OCI-LY7 (cell line): ENCODE results near the gene TCEA3. TPM values are rescaled to one million over a fixed set of nuclear protein-coding genes. Genes with fewer than 3 reads are reported as not detected.

Experiments used
- BruUV-seq: library from RNA; stranded (reverse); fragments of 400-500 nt; replicated peaks from 2 replicates; lab custom pipeline; 2021; lab: Mats Ljungman, UMichigan
- CTCF ChIA-PET: fragments of 300-600 bp; sonication (Branson Sonifier 250); formaldehyde crosslinking; loops from one replicate; lab custom pipeline; 2022; ENCODE audit warnings: antibody characterized with exemption; ENCODE audit not compliant: unreplicated experiment; lab: Charles Lee
- POLR2A ChIA-PET: fragments of 300-600 bp; sonication (Branson Sonifier 250); formaldehyde crosslinking; loops from one replicate; lab custom pipeline; 2022; ENCODE audit warnings: antibody characterized with exemption; lab: Charles Lee
- DNase-seq: peaks from one replicate; pipeline ENCODE4 v3.0.0-alpha.2; 2015; ENCODE audit warnings: low spot score
- H2AFZ ChIP-seq: fragments of 200-600 bp; sonication (generic), shearing (Covaris generic); 2 replicates; pipeline ENCODE4 v1.6.1; 2014; ENCODE audit warnings: mild to moderate bottlenecking, antibody characterized with exemption, low read length, moderate library complexity
- H3K27ac ChIP-seq: fragments of 200-600 bp; sonication (generic); 2 replicates; pipeline ENCODE4 v1.5.1; 2014; ENCODE audit warnings: mixed run types, low read depth, mild to moderate bottlenecking, moderate library complexity, low read length, inconsistent platforms; ENCODE audit not compliant: poor library complexity, severe bottlenecking
- H3K36me3 ChIP-seq: fragments of 200-600 bp; sonication (generic); 2 replicates; pipeline ENCODE4 v1.6.1; 2014; ENCODE audit warnings: mild to moderate bottlenecking, antibody characterized with exemption, low read length, moderate library complexity, mixed read lengths; ENCODE audit not compliant: insufficient read depth
- H3K4me1 ChIP-seq: fragments of 200-600 bp; sonication (generic); 2 replicates; pipeline ENCODE4 v1.5.1; 2014; ENCODE audit warnings: mild to moderate bottlenecking, low read length; ENCODE audit not compliant: insufficient read depth, poor library complexity, severe bottlenecking
- H3K4me2 ChIP-seq: fragments of 200-600 bp; sonication (generic); 2 replicates; pipeline ENCODE4 v1.6.1; 2014; ENCODE audit warnings: mild to moderate bottlenecking, low read length
- H3K4me3 ChIP-seq: fragments of 200-600 bp; sonication (generic); 2 replicates; pipeline ENCODE4 v1.5.1; 2014; ENCODE audit warnings: mild to moderate bottlenecking, low read depth, low read length; ENCODE audit not compliant: poor library complexity, severe bottlenecking
- H3K79me2 ChIP-seq: fragments of 200-600 bp; sonication (generic); 2 replicates; pipeline ENCODE4 v1.6.1; 2016; ENCODE audit warnings: low read depth, mild to moderate bottlenecking, low read length, moderate library complexity, mixed read lengths; ENCODE audit not compliant: insufficient read depth
- H3K9me2 ChIP-seq: fragments of 200-600 bp; sonication (generic); 2 replicates; pipeline ENCODE4 v1.6.1; 2016; ENCODE audit warnings: mild to moderate bottlenecking, low read length, mixed read lengths; ENCODE audit not compliant: insufficient read depth
- H3K9me3 ChIP-seq: fragments of 200-600 bp; sonication (generic); 2 replicates; pipeline ENCODE4 v1.6.1; 2014; ENCODE audit warnings: mild to moderate bottlenecking, mixed run types, low read length, mixed read lengths
- H4K20me1 ChIP-seq: fragments of 200-600 bp; sonication (generic); 2 replicates; pipeline ENCODE4 v1.6.1; 2014; ENCODE audit warnings: mild to moderate bottlenecking, antibody characterized with exemption, low read length, moderate library complexity, mixed read lengths; ENCODE audit not compliant: insufficient read depth
- EZH2phosphoT487 ChIP-seq: fragments of 200-600 bp; sonication (generic); IDR thresholded peaks from 2 replicates; pipeline ENCODE4 v1.6.1; 2018; ENCODE audit warnings: low read depth, borderline replicate concordance, mild to moderate bottlenecking, mixed run types, antibody characterized with exemption, low read length, moderate library complexity, mixed read lengths
- intact Hi-C: fragments of 100-400 bp; cut with micrococcal nuclease; formaldehyde crosslinking; loops from one replicate; pipeline ENCODE4 v1.10.0; 2022; ENCODE audit not compliant: unreplicated experiment
- total RNA-seq, 2 experiments: library from RNA; depleted of rRNA in 1 of 2; stranded (reverse); fragments of >200 nt in 1 of 2; shearing (Covaris generic) in 1 of 2; gene quantifications; 2 replicates each; pipeline ENCODE4 v1.2.3, GENCODE V29; 2014 to 2022
- TF ChIP-seq, protein P1 (sequence below): fragments of 200-600 bp; sonication (generic); conservative IDR thresholded peaks from 2 replicates; pipeline ENCODE4 v1.5.1; 2014; ENCODE audit warnings: mild to moderate bottlenecking, antibody characterized with exemption, low read length, moderate library complexity, mixed read lengths

Gene TCEA3
- total RNA-seq, 2 experiments from 2014 or later = not detected

- no peaks in the 10 kb centered on the region for H3K9me2 ChIP-seq
- no peaks in the 10 kb centered on the region for H3K9me3 ChIP-seq
- intact Hi-C loops = loop anchor here (5.0 kb wide), 3 partner anchors 185 to 615 kb away; partner anchors contain the start of genes PNRC2 and RPL11
- H3K27ac ChIP-seq = peak overlapping the region; percentile 71
- TF ChIP-seq, protein P1, sequence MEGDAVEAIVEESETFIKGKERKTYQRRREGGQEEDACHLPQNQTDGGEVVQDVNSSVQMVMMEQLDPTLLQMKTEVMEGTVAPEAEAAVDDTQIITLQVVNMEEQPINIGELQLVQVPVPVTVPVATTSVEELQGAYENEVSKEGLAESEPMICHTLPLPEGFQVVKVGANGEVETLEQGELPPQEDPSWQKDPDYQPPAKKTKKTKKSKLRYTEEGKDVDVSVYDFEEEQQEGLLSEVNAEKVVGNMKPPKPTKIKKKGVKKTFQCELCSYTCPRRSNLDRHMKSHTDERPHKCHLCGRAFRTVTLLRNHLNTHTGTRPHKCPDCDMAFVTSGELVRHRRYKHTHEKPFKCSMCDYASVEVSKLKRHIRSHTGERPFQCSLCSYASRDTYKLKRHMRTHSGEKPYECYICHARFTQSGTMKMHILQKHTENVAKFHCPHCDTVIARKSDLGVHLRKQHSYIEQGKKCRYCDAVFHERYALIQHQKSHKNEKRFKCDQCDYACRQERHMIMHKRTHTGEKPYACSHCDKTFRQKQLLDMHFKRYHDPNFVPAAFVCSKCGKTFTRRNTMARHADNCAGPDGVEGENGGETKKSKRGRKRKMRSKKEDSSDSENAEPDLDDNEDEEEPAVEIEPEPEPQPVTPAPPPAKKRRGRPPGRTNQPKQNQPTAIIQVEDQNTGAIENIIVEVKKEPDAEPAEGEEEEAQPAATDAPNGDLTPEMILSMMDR = no peak
- TF ChIP-seq EZH2phosphoT487 = no peak
- no peak overlapping the region for H2AFZ ChIP-seq
- peak; percentile 17 for DNase-seq
- H3K4me3 ChIP-seq = peak overlapping the region; percentile 94
- no TSS peak for BruUV-seq
- H3K79me2 ChIP-seq = peaks cover 70% of the 10 kb centered on the region
- CTCF ChIA-PET = no interaction called here
- POLR2A ChIA-PET = interaction anchor here (0.6 kb wide), 2 partner anchors 106 to 277 kb away, joined by 3 to 5 read pairs; no protein-coding TSS in a partner anchor
- H3K4me1 ChIP-seq = peaks cover 43% of the 10 kb centered on the region
- peak overlapping the region; percentile 94 for H3K4me2 ChIP-seq
- H4K20me1 ChIP-seq = peaks cover 55% of the 10 kb centered on the region
- peaks cover 67% of the 10 kb centered on the region for H3K36me3 ChIP-seq
Observed at GRCh38 chr1:23341931-23342692, 82.4 kb downstream of the TCEA3 start.

DNA sequence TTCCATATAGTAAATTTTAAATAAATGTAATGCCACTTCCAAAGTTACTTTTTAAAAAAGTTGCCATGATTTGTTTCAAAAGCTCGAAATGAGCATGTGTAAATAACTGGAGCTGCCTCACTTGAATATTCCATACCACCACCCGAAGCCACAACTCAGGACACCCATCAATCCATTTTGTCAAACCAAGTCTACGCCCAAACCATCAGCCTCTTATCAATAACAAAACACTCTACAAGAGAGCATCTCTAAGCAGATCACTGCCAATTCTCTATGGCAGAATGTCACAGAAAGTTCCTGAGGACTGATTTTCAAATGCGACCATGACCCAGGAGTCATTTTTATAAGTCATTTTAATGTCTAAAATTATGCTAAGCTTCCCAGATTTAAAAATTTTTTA, 84.9 kb downstream of the TCEA3 start:
- Histone ChIP-seq H2AFZ (no peak overlapping the region), H3K79me2 (peaks cover 91% of the 10 kb centered on the region), H3K9me2 (no peaks in the 10 kb centered on the region), H3K27ac (no peak overlapping the region), H3K9me3 (no peaks in the 10 kb centered on the region), H4K20me1 (peaks cover 56% of the 10 kb centered on the region), H3K4me1 (peaks cover 36% of the 10 kb centered on the region), H3K4me2 (peak overlapping the region; percentile 94), H3K36me3 (peaks cover 91% of the 10 kb centered on the region), H3K4me3 (peak overlapping the region; percentile 94)
- POLR2A ChIA-PET = interaction anchor here (0.6 to 1.5 kb wide), 5 partner anchors 20 to 406 kb away, joined by 3 to 5 read pairs (median 4); no protein-coding TSS in a partner anchor
- TF ChIP-seq, protein P1 = no peak
- no peak for TF ChIP-seq EZH2phosphoT487
- intact Hi-C loops = loop anchor here (5.0 to 10.0 kb wide), 4 partner anchors 65 to 618 kb away; partner anchors contain the start of genes PNRC2 and RPL11
- no TSS peak for BruUV-seq
- CTCF ChIA-PET = no interaction called here
- DNase-seq = no peak

DNA sequence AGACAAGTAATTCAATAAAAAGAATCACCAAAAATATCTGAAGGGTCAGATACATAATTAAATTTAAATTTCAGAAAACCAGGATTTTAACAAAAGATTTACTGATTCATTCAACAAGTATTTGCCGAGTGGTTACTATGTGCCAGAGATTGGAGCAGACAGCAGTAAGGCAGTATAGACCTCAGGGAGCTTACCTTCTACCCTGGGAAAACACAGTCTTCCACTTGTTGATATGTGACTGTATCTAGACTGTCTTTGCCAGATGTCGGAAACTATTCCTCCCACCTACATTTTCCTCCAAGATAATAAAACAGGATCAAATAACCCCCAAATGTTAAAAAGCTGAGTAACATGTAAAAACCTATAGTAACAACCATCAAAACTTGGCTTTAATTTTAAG, 86.7 kb downstream of the TCEA3 start:
- CTCF ChIA-PET = no interaction called here
- Histone ChIP-seq H4K20me1 (peaks cover 51% of the 10 kb centered on the region), H3K79me2 (peaks cover 96% of the 10 kb centered on the region), H3K36me3 (peaks cover 99% of the 10 kb centered on the region), H3K9me2 (no peaks in the 10 kb centered on the region), H3K4me1 (peaks cover 36% of the 10 kb centered on the region), H3K4me2 (no peak overlapping the region), H3K27ac (no peak overlapping the region), H3K4me3 (no peak overlapping the region), H3K9me3 (no peaks in the 10 kb centered on the region), H2AFZ (no peak overlapping the region)
- DNase-seq = no peak
- no peak for TF ChIP-seq EZH2phosphoT487
- TF ChIP-seq, protein P1 = no peak
- POLR2A ChIA-PET = interaction anchor here (0.6 to 1.5 kb wide), 4 partner anchors 15 to 291 kb away, joined by 3 to 4 read pairs (median 3); no protein-coding TSS in a partner anchor
- intact Hi-C loops = loop anchor here (10.0 kb wide), 1 partner anchor 67 kb away; no protein-coding TSS in a partner anchor
- BruUV-seq = no TSS peak
